ENCODE data around the gene DGCR6. TPM values are rescaled to one million over a fixed set of nuclear protein-coding genes. Genes with fewer than 3 reads are reported as not detected.
"Not testable (repeated sequence)": the region's sequence is repeated elsewhere in the genome, so short reads cannot be mapped to it uniquely, and the experiment has no call there.

Gene DGCR6
- total RNA-seq = 1.6 TPM

GRCh38 chr22:18905540-18906409 lies at the start of gene DGCR6:
Gene DGCR6 (plus strand): TSS chr22:18906320. CDS start chr22:18906375, 55 bp downstream.
- ATAC-seq = peak; percentile 96

- not testable (repeated sequence) for ATAC-seq
Observed at GRCh38 chr22:18859314-18859713, 46.8 kb upstream of the DGCR6 start.

DNA sequence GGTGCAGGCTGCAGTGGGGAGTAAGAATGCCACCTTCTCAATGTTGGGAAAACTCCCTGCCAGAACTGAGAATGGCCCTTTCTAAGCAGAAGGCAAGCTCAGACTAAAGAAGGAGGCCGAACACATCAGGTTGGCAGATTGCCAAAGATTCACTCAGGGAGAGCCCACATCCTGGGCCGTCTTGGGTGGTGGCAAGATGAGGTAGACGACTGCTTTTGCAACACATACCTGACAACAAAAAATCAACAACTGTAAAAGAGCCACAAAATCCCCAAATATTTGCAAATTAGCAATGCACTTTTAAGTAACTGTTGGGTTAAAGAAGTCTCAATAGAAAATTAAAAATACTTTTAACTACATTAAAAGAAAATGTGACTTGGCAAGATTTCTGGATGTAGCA lies 24.9 kb upstream of the DGCR6 start:
- ATAC-seq = not testable (repeated sequence)

GRCh38 chr22:18884465-18884864 lies 21.7 kb upstream of the DGCR6 start:
- not testable (repeated sequence) for ATAC-seq

DNA sequence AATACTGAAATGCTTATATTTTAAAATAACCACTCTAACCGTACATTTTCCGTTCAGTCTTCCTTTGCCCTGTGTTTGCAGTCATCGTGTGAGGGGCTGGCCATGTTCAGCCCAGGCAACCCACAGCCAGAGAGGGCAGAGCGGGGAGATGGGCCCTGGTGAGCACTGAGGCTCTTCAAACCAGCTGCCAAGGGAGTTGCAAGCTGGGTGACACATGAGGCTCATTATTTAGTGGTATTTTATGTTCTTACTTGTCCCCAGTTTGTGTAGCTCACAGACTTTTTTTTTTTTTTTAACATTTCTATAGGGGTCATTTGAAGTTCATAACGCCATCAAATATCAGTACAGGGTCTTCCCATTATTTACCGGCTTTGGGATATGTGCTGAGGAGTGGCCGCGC lies 18.0 kb upstream of the DGCR6 start:
- ATAC-seq = no peak

- ATAC-seq = not testable (repeated sequence)
Observed at GRCh38 chr22:18890510-18891192, 15.5 kb upstream of the DGCR6 start.

- not testable (repeated sequence) for ATAC-seq
Observed at GRCh38 chr22:18893775-18894174, 12.3 kb upstream of the DGCR6 start.

DNA sequence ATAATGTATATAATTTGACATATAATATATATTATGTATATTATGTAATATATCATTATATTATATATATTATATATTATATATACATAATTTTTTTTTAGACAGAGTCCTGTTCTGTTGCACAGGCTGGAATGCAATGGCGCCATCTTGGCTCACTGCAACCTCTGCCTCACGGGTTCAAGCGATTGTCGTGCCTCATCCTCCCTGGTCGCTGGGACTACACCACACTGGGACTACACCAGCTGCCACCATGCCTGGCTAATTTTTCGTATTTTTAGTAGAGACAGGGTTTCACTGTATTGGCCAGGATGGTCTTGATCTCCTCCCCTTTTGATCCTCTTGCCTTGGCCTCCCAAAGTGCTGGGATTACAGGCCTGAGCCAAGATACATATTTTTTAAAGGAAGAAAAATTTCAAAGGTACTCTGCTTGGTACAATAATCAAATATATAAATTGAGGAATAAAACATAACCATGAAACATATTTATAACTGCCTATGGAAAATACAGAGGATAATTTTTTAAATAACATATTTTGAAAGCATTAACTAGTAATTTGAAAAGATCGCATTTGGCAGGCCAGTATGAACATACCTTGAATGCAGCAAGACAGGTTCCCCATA lies 10.0 kb upstream of the DGCR6 start:
- not testable (repeated sequence) for ATAC-seq

GRCh38 chr22:18906410-18906745 lies 258 bp downstream of the DGCR6 start:
- peak; percentile 28 for ATAC-seq

DNA sequence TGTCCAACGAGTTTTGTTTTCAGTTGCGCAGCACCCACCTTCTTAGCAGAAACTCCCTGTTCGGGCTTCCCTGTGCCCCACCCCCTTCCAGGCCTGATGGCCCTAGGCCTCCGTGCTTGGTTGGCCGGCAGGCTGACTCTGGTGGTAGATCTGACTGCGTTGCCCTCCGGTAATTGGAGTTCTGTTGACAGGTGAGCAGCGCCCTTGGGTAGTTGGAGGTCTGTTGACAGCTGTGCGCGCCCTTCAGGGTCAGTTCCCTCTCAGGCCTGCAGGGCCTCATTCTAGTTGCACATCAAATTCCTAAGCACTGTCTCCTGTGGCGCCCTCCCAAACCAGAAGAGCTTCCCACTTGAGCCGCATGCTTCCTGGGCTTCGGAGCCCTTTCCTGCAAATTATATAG lies 776 bp downstream of the DGCR6 start:
- no peak for ATAC-seq

DNA sequence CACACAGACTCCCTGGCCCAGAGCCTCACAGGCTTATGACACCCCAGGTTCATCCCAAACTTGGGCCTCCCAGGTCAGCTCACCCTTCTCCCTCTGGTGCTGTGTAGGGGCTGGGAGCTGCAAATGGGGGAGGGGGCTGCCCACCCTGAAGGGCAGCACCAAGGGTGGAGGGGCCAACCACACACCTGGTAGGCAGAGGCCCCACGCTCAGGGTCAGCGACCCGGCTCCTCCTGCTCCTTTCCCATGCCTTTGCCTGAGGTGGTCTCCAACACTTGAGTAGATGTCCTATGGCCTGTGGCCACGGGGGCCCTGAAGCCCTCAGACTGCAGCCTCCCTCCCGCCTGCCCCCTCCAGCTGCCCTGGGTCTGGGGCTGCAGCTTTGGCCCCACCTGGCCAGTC lies 3.4 kb downstream of the DGCR6 start:
- ATAC-seq = no peak

- ATAC-seq = not testable (repeated sequence)
Observed at GRCh38 chr22:18911535-18911934, 5.4 kb downstream of the DGCR6 start.

- not testable (repeated sequence) for ATAC-seq
Observed at GRCh38 chr22:18912264-18912946, 6.3 kb downstream of the DGCR6 start.

- not testable (repeated sequence) for ATAC-seq
Observed at GRCh38 chr22:18914558-18914957, 8.4 kb downstream of the DGCR6 start.

- not testable (repeated sequence) for ATAC-seq
Observed at GRCh38 chr22:18915550-18915949, 9.4 kb downstream of the DGCR6 start.

GRCh38 chr22:18917818-18918217 lies 11.7 kb downstream of the DGCR6 start:
- ATAC-seq = not testable (repeated sequence)

GRCh38 chr22:18920257-18920902 lies 14.3 kb downstream of the DGCR6 start:
- not testable (repeated sequence) for ATAC-seq

- no peak for ATAC-seq
Observed at GRCh38 chr22:18925368-18926064, 19.4 kb downstream of the DGCR6 start.

- no peak for ATAC-seq
Observed at GRCh38 chr22:18927020-18927419, 20.9 kb downstream of the DGCR6 start.

DNA sequence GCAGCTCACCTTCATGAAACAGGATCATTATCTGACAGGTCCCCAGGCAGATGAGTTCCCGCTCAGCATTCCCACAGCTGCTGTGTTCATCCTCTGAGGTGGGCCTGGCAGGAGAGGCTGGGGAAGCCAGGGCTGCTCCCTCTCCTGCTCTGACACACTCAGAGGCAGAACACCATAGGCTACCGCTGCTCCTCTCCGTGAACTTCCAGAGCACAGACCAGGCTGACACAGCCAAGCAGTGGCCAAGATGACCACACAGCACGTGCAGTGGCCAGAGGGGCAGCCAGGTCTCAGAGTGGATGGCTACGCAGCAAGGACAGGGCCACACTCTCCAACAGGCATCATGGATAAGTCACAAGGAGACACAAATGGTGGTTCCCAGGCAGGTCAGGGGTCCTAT lies 21.5 kb downstream of the DGCR6 start:
- ATAC-seq = no peak

DNA sequence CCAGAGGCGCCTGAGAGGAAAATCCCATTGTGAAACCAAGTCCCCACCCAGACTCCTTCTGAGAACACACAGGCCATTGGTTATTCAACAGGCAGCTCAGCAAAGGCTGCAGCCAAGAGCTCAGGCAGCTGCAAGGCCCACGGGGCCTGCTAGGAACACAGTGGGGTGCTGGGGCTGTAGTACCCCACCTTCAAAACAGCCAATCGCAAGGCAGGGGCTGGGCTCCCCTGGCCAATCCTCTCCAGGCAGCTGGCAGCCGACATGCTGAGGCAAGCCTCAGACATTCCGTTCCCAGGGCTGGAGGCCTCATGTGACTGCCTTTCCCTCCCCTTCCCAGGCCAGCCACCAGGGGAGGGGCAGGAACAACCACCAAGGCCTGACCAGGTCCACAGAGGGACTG lies 23.3 kb downstream of the DGCR6 start:
- ATAC-seq = peak; percentile 92

Measured in esophagus mucosa (tissue), 1 donor.